Stomach (tissue), 9 donors: ENCODE results near the gene THSD7B. TPM values are rescaled to one million over a fixed set of nuclear protein-coding genes. Genes with fewer than 3 reads are reported as not detected.

Source experiments
- DNase-seq, 2 donors: peaks; one replicate each; pipeline versions ENCODE4 v3.0.0 to v3.0.0-alpha.2; 2013 to 2019
- H3K27ac ChIP-seq, 5 donors: fragments of 200-600 bp in 4 of 5; sonication (generic) in 4 of 5; one replicate each; pipeline ENCODE4 v1.5.1; 2013 to 2019; ENCODE audit warnings: mild to moderate bottlenecking in 1 of 5, moderate library complexity in 1 of 5
- H3K27me3 ChIP-seq, 3 donors: fragments of 200-600 bp; sonication (generic); one replicate each; pipeline ENCODE4 v1.5.1; 2017 to 2019; ENCODE audit warnings: mixed run types in 1 of 3
- H3K36me3 ChIP-seq, 4 donors: fragments of 200-600 bp; sonication (generic); 1 replicate in 3 of 4; 2 replicates in 1 of 4; pipeline ENCODE4 v1.5.1; 2016 to 2019
- H3K4me1 ChIP-seq, 4 donors: fragments of 200-600 bp; sonication (generic); one replicate each; pipeline ENCODE4 v1.5.1; 2016 to 2019
- H3K4me3 ChIP-seq, 4 donors: fragments of 200-600 bp; sonication (generic) in 3 of 4; one replicate each; pipeline ENCODE4 v1.5.1; 2016 to 2019; ENCODE audit warnings: mild to moderate bottlenecking in 1 of 4
- H3K9me3 ChIP-seq, 4 donors: fragments of 200-600 bp; sonication (generic); one replicate each; pipeline ENCODE4 v1.5.1; 2016 to 2019
- CTCF ChIP-seq, 7 experiments: fragments of 450-650 bp in 4 of 7; fragments of 200-600 bp in 3 of 7; sonication (generic) in 3 of 7; IDR thresholded peaks; one replicate each; pipeline ENCODE4 v1.5.1; 2016 to 2019; ENCODE audit warnings: antibody characterized with exemption in 7 of 7, control low read depth in 2 of 7, mild to moderate bottlenecking in 1 of 7
- EP300 ChIP-seq: sonication (generic); formaldehyde crosslinking; IDR thresholded peaks from one replicate; pipeline ENCODE4 v1.6.1; 2017; ENCODE audit warnings: antibody characterized with exemption
- POLR2A ChIP-seq, 4 donors: fragments of 450-650 bp; IDR thresholded peaks; one replicate each; pipeline ENCODE4 v1.6.1; 2016; ENCODE audit warnings: antibody characterized with exemption in 4 of 4, control low read depth in 2 of 4, mild to moderate bottlenecking in 1 of 4, moderate library complexity in 1 of 4
- POLR2AphosphoS5 ChIP-seq, 3 donors: sonication (generic); formaldehyde crosslinking; IDR thresholded peaks; one replicate each; pipeline ENCODE4 v1.6.1; 2016; ENCODE audit warnings: antibody characterized with exemption in 3 of 3
- WGBS, 5 donors: extraction: QIAGEN DNeasy Blood & Tissue Kit in 3 of 5; methylation state at CpG; one replicate each; pipeline versions ENCODE4 v1.1.5 to v1.1.7; 2013 to 2018; 5-methylcytosine and 5-hydroxymethylcytosine counted together
- intact Hi-C: fragments of 100-400 bp; cut with DNase I; formaldehyde crosslinking; loops from one replicate; pipeline ENCODE4 v1.15.1; 2023; ENCODE audit warnings: low total_unique reads
- polyA plus RNA-seq, 3 donors: library from polyadenylated mRNA; stranded (reverse); fragments of 200-250 nt; gene quantifications; one replicate each; pipeline ENCODE4 v1.2.3, GENCODE V29; 2013
- total RNA-seq, 5 donors: library from RNA; depleted of rRNA; stranded (reverse); fragments of >200 nt; gene quantifications; one replicate each; pipeline versions ENCODE4 v1.1.0 to v1.2.3, GENCODE V29; 2014 to 2016
- donor health status: healthy with polysubstance abuse.
- donor health status: Bipolar disorder and iron deficiency.
- donor health status: healthy.

The THSD7B gene
- total and polyA plus RNA-seq, 8 donors: 0.05 to 4.4 TPM; not detected in 6

GRCh38 chr2:137507237-137507636 lies 741.9 kb downstream of the THSD7B start:
- no peak for DNase-seq

GRCh38 chr2:137508739-137509384 lies 743.5 kb downstream of the THSD7B start:
- Histone ChIP-seq H3K27ac (no peak overlapping the region), H3K36me3 (no peaks in the 10 kb centered on the region), H3K4me1 (no peaks in the 10 kb centered on the region), H3K4me3 (no peak overlapping the region), H3K27me3 (no peaks in the 10 kb centered on the region), H3K9me3 (no peaks in the 10 kb centered on the region)
- WGBS, 5 donors: 37 to 77% (median 48%) methylated on average over 3 to 5 of the region's 5 CpGs
- no peak for DNase-seq
- intact Hi-C loops: no loop called here
- TF ChIP-seq POLR2A (IDR thresholded peaks at IDR 0.05) (no peak), POLR2AphosphoS5 (IDR thresholded peaks at IDR 0.05) (no peak), CTCF (IDR thresholded peaks at IDR 0.05) (no peak), EP300 (no peak)

More at GRCh38 chr2:137507237-137507636, 741.9 kb downstream of the THSD7B start:
- intact Hi-C loops: no loop called here
- Histone ChIP-seq H3K9me3 (no peaks in the 10 kb centered on the region), H3K4me3 (no peak overlapping the region), H3K27me3 (no peaks in the 10 kb centered on the region), H3K36me3 (no peaks in the 10 kb centered on the region), H3K4me1 (no peaks in the 10 kb centered on the region), H3K27ac (no peak overlapping the region)
- 67 to 74% (median 68%) methylated on average over 2 of the region's 2 CpGs for WGBS, 5 donors
- TF ChIP-seq CTCF (IDR thresholded peaks at IDR 0.05) (no peak), POLR2AphosphoS5 (IDR thresholded peaks at IDR 0.05) (no peak), POLR2A (IDR thresholded peaks at IDR 0.05) (no peak), EP300 (no peak)

- Histone ChIP-seq H3K9me3 (peaks cover 0 to 4% (median 0%) of the 10 kb centered on the region in 4 donors), H3K4me1 (no peaks in the 10 kb centered on the region), H3K36me3 (no peaks in the 10 kb centered on the region), H3K27ac (no peak overlapping the region), H3K27me3 (no peaks in the 10 kb centered on the region), H3K4me3 (no peak overlapping the region)
- TF ChIP-seq POLR2A (IDR thresholded peaks at IDR 0.05) (no peak), POLR2AphosphoS5 (IDR thresholded peaks at IDR 0.05) (no peak)
- WGBS, 5 donors: 13 to 58% (median 39%) methylated on average over 1 of the region's 1 CpG
- intact Hi-C loops: no loop called here
- no peak for DNase-seq
Observed at GRCh38 chr2:137511526-137511925, 746.2 kb downstream of the THSD7B start.

GRCh38 chr2:137521653-137522619 lies 756.6 kb downstream of the THSD7B start:
- TF ChIP-seq EP300: no peak
- no peak for TF ChIP-seq POLR2A (IDR thresholded peaks at IDR 0.05)
- no peak for TF ChIP-seq CTCF (IDR thresholded peaks at IDR 0.05)
- no peak for TF ChIP-seq POLR2AphosphoS5 (IDR thresholded peaks at IDR 0.05)
- Histone ChIP-seq H3K27me3 (no peaks in the 10 kb centered on the region), H3K4me3 (no peak overlapping the region), H3K9me3 (peaks cover 0 to under 1% (median 0%) of the 10 kb centered on the region in 4 donors), H3K4me1 (no peaks in the 10 kb centered on the region), H3K27ac (no peak overlapping the region), H3K36me3 (no peaks in the 10 kb centered on the region)
- intact Hi-C loops: no loop called here
- 59 to 75% (median 63%) methylated on average over 2 of the region's 2 CpGs for WGBS, 5 donors
- no peak for DNase-seq
